Measurements from ENCODE around the gene KCNT1. TPM values are rescaled to one million over a fixed set of nuclear protein-coding genes. Genes with fewer than 3 reads are reported as not detected.
A peak's percentile ranks its signal among the peaks of the same experiment; 100 is the strongest.

The KCNT1 gene
- total and polyA plus RNA-seq, 8 donors: 0.05 to 1.1 (median 0.11) TPM

- WGBS, 2 donors: 67 to 86% methylated on average over 15 of the region's 15 CpGs
Measured at GRCh38 chr9:135794361-135794885, 92.4 kb downstream of the KCNT1 start.

GRCh38 chr9:135795391-135795790 lies 93.4 kb downstream of the KCNT1 start:
- Histone ChIP-seq H3K4me1 (no peaks in the 10 kb centered on the region), H3K36me3 (no peaks in the 10 kb centered on the region), H3K4me3 (no peak overlapping the region), H3K9me3 (no peaks in the 10 kb centered on the region), H3K27ac (no peak overlapping the region), H3K27me3 (no peaks in the 10 kb centered on the region)
- FAIRE-seq: no peak
- no peak for TF ChIP-seq CTCF (IDR thresholded peaks at IDR 0.05)
- no peak for ATAC-seq
- 76 to 85% methylated on average over 4 of the region's 4 CpGs for WGBS, 2 donors
- intact Hi-C loops (cut with DNase I): no loop called here
- DNase-seq: no peak

More at GRCh38 chr9:135794361-135794885, 92.4 kb downstream of the KCNT1 start:
- TF ChIP-seq CTCF (IDR thresholded peaks at IDR 0.05): no peak
- no peaks in the 10 kb centered on the region for H3K9me3 ChIP-seq
- FAIRE-seq (no peak), DNase-seq (peak in 1 of 6 donors; percentile 54), ATAC-seq (no peak)
- H3K36me3 ChIP-seq: no peaks in the 10 kb centered on the region
- no peaks in the 10 kb centered on the region for H3K4me1 ChIP-seq
- no peak overlapping the region for H3K27ac ChIP-seq
- H3K4me3 ChIP-seq: no peak overlapping the region
- intact Hi-C loops (cut with DNase I): no loop called here
- H3K27me3 ChIP-seq: no peaks in the 10 kb centered on the region

- no peaks in the 10 kb centered on the region for H3K36me3 ChIP-seq
- no peak for FAIRE-seq
- peak in 2 of 6 donors; percentile 12 to 54 for DNase-seq
- H3K4me3 ChIP-seq: no peak overlapping the region
- ATAC-seq: peak in 1 of 4 donors; percentile 19
- no peaks in the 10 kb centered on the region for H3K27me3 ChIP-seq
- 58 to 67% methylated on average over 12 to 22 of the region's 22 CpGs for WGBS, 2 donors
- no peaks in the 10 kb centered on the region for H3K9me3 ChIP-seq
- H3K27ac ChIP-seq: no peak overlapping the region
- intact Hi-C loops (cut with DNase I): no loop called here
- TF ChIP-seq CTCF (IDR thresholded peaks at IDR 0.05): no peak
- H3K4me1 ChIP-seq: no peaks in the 10 kb centered on the region
Measured at GRCh38 chr9:135796784-135797485, 95.0 kb downstream of the KCNT1 start.

GRCh38 chr9:135797507-135798262 lies 95.7 kb downstream of the KCNT1 start:
- intact Hi-C loops (cut with DNase I): no loop called here
- 30 to 35% methylated on average over 24 of the region's 24 CpGs for WGBS, 2 donors
- no peaks in the 10 kb centered on the region for H3K27me3 ChIP-seq
- peak in 3 of 6 donors; percentile 25 to 51 (median 38) for DNase-seq
- peak in 3 of 4 donors; percentile 59 to 77 (median 67) for ATAC-seq
- H3K4me3 ChIP-seq: no peak overlapping the region
- no peak for FAIRE-seq
- H3K9me3 ChIP-seq: no peaks in the 10 kb centered on the region
- H3K36me3 ChIP-seq: no peaks in the 10 kb centered on the region
- no peaks in the 10 kb centered on the region for H3K4me1 ChIP-seq
- peak in 3 of 4 donors; percentile 15 to 34 (median 24) for TF ChIP-seq CTCF (IDR thresholded peaks at IDR 0.05)
- H3K27ac ChIP-seq: no peak overlapping the region

All from pancreas (tissue), 10 donors.